Colonic mucosa (tissue), 4 donors: ENCODE data around the gene ZIC5. TPM values are rescaled to one million over a fixed set of nuclear protein-coding genes. Genes with fewer than 3 reads are reported as not detected.

ENCODE experiments used
- DNase-seq: peaks from one replicate; pipeline ENCODE4 v3.0.0-alpha.2; 2020
- H3K27ac ChIP-seq: fragments of 200-600 bp; one replicate; pipeline ENCODE4 v1.8.0; 2021
- H3K27me3 ChIP-seq: fragments of 200-600 bp; one replicate; pipeline ENCODE4 v1.8.0; 2021
- H3K36me3 ChIP-seq: fragments of 200-600 bp; one replicate; pipeline ENCODE4 v1.8.0; 2021
- H3K4me1 ChIP-seq: fragments of 200-600 bp; one replicate; pipeline ENCODE4 v1.8.0; 2021; ENCODE audit warnings: mild to moderate bottlenecking
- H3K4me3 ChIP-seq: fragments of 200-600 bp; one replicate; pipeline ENCODE4 v1.8.0; 2021
- H3K9ac ChIP-seq, 2 donors: one replicate each; pipeline ENCODE4 v1.7.0; 2013; ENCODE audit warnings: control low read depth in 2 of 2, low read depth in 2 of 2, low read length in 2 of 2
- H3K9me3 ChIP-seq: fragments of 200-600 bp; one replicate; pipeline ENCODE4 v1.8.0; 2021
- intact Hi-C: fragments of 100-400 bp; cut with DNase I; formaldehyde crosslinking; loops from one replicate; pipeline ENCODE4 v1.14.1; 2022
- total RNA-seq, 2 donors: library from RNA; stranded (reverse); fragmentation: NEBNext Ultra II Directional in 1 of 2; extraction: Animal tissue kit (Norgen Biotek cat#: 25700) in 1 of 2; gene quantifications; one replicate each; pipeline ENCODE4 v1.2.1, GENCODE V29; 2021
- TF ChIP-seq, protein P1 (sequence below): fragments of 200-600 bp; IDR thresholded peaks from one replicate; pipeline ENCODE4 v1.8.0; 2022; ENCODE audit warnings: antibody characterized with exemption, mild to moderate bottlenecking
- donor health status: healthy.
- donor health status: DM: no; HTN: no; CAD: no.
- donor health status: DM: no; HTN: no; CAD: no.

ZIC5 gene
- total RNA-seq, 2 donors from 2014 or later = 0.10 TPM; not detected in 1

DNA sequence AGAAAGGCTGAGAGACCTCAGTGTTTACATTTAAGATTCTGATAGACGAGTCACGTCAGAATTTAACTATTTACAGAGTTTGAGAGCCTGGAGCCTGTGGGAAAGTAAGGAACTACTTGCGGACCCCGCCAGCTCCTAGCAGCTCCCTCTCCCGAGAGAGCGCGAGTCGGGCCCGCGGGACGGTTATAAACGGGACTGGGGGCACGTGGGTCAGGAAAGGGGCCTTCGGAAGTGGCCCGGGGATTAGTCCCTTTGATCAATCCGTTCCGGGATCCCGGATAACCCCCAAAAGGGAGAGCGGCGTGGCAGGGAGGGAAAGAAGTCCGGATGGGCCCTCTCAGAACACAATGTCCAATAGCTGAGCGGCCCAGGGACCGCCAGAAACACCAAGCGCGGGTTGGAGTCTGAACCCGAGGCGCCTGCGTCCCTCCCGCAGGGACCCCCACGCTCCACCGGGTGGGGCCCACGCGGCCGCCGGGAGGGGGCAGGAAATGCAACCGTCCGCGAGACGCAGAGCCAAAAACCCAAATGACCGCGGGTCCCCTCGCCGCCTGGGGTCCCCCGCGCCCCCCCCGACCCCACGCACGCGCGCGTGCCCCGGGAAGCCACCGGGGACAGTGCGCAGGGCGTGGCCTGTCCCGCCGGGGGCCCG lies 3.6 kb downstream of the ZIC5 start:
- Histone ChIP-seq H3K4me1 (peaks cover 9% of the 10 kb centered on the region), H3K9me3 (no peaks in the 10 kb centered on the region), H3K36me3 (no peaks in the 10 kb centered on the region), H3K27me3 (peaks cover 79% of the 10 kb centered on the region), H3K4me3 (peak overlapping the region; percentile 19), H3K27ac (no peak overlapping the region), H3K9ac (no peak overlapping the region)
- no peak for DNase-seq
- TF ChIP-seq, protein P1, sequence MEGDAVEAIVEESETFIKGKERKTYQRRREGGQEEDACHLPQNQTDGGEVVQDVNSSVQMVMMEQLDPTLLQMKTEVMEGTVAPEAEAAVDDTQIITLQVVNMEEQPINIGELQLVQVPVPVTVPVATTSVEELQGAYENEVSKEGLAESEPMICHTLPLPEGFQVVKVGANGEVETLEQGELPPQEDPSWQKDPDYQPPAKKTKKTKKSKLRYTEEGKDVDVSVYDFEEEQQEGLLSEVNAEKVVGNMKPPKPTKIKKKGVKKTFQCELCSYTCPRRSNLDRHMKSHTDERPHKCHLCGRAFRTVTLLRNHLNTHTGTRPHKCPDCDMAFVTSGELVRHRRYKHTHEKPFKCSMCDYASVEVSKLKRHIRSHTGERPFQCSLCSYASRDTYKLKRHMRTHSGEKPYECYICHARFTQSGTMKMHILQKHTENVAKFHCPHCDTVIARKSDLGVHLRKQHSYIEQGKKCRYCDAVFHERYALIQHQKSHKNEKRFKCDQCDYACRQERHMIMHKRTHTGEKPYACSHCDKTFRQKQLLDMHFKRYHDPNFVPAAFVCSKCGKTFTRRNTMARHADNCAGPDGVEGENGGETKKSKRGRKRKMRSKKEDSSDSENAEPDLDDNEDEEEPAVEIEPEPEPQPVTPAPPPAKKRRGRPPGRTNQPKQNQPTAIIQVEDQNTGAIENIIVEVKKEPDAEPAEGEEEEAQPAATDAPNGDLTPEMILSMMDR = no peak
- intact Hi-C loops = no loop called here

DNA sequence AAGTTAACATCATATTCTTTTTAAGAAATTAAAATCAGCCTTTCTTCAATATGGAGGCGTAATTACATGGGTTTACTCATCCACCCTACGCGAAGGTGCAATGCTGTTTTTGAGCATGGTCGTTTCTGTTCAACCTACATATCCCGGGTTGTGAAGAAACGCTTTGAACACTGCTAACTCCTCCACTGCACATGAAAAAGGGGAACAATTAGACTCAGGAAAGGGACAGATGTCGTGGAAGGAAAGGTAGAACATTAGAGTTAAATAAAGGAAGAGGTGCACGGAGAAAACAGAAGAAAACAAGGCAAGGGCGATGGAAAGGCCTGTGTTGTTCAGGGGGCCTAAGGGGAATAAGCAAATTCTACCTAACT lies 4.1 kb downstream of the ZIC5 start:
- Histone ChIP-seq H3K4me3 (no peak overlapping the region), H3K36me3 (no peaks in the 10 kb centered on the region), H3K9ac (no peak overlapping the region), H3K27ac (no peak overlapping the region), H3K9me3 (no peaks in the 10 kb centered on the region), H3K27me3 (peaks cover 79% of the 10 kb centered on the region), H3K4me1 (peaks cover 9% of the 10 kb centered on the region)
- no peak for DNase-seq
- TF ChIP-seq, protein P1 = no peak
- intact Hi-C loops = no loop called here

DNA sequence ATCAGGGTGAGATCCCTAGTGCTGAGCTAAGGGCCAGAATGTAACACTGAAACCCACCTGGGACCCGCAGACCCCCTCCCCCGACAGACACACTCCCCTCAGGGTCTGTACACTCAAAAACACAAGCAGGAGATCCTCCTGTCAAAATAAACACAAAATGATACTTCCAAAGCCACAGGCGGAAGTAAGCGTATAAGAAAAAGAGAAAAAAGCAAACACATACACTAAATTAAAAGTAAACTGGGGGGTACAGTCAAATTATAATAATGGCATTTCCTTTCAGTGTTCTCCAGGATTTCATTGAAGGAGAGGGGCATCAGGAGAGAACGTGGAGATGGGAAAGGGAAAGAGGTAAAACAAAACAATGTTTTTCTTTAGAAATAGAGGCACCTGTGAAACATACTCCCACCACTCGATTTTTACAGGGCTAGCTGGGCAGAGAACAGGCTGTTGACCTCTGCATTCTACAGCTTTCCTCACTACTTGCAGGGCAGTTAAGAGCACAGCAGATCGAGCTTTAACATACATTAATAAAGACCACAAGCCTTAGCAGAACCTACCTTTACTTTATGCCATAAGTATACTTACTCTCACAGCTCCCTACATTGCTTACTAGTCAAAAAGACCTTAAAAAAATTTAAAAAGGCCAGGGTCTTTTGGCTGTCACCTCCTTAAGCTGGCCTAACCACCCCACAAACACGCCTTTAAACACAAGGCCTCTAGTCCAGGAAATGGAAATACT lies 5.3 kb downstream of the ZIC5 start:
- DNase-seq = no peak
- peaks cover 78% of the 10 kb centered on the region for H3K27me3 ChIP-seq
- TF ChIP-seq, protein P1 = no peak

DNA sequence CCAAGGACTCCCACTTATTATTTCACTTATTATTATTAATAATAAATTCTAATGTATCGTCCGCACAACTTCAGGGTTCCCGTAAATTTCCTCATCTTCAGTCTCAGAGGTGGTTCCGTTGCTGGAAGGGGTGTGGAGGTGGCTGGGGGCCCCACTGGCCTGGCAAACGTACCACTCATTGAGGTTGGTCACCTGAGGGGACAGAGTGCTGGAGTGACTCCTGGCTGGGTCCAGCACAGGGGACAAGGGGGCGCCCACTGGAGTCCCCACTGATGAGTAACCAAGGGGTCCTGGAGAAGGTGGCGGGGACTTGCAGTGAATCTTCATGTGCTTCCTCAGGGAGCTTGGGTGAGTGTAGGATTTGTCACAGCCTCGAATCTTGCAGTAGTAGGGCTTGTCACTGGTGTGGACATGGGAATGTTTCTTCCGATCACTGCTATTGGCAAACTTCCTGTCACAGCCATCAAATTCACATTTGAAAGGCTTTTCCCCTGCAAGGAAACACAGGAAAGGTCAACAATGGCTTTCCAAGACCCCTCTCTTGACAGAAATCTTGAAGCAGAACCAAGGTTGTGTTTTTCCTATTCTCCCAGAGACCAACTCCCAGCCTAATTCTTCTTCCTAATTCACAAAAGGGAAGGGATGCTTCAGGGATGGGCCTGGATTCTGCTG lies 6.1 kb downstream of the ZIC5 start:
- H3K27ac ChIP-seq = no peak overlapping the region
- H3K27me3 ChIP-seq = peaks cover 80% of the 10 kb centered on the region
- H3K36me3 ChIP-seq = no peaks in the 10 kb centered on the region
- intact Hi-C loops = no loop called here
- no peak overlapping the region for H3K4me3 ChIP-seq
- TF ChIP-seq, protein P1 = no peak
- H3K9ac ChIP-seq = no peak overlapping the region
- no peaks in the 10 kb centered on the region for H3K9me3 ChIP-seq
- DNase-seq = no peak
- peaks cover 9% of the 10 kb centered on the region for H3K4me1 ChIP-seq

More for the DNA sequence above, 5.3 kb downstream of the ZIC5 start:
- H3K27ac ChIP-seq = no peak overlapping the region
- H3K9ac ChIP-seq = no peak overlapping the region
- intact Hi-C loops = no loop called here
- H3K4me1 ChIP-seq = peaks cover 9% of the 10 kb centered on the region
- no peaks in the 10 kb centered on the region for H3K9me3 ChIP-seq
- H3K36me3 ChIP-seq = no peaks in the 10 kb centered on the region
- no peak overlapping the region for H3K4me3 ChIP-seq

DNA sequence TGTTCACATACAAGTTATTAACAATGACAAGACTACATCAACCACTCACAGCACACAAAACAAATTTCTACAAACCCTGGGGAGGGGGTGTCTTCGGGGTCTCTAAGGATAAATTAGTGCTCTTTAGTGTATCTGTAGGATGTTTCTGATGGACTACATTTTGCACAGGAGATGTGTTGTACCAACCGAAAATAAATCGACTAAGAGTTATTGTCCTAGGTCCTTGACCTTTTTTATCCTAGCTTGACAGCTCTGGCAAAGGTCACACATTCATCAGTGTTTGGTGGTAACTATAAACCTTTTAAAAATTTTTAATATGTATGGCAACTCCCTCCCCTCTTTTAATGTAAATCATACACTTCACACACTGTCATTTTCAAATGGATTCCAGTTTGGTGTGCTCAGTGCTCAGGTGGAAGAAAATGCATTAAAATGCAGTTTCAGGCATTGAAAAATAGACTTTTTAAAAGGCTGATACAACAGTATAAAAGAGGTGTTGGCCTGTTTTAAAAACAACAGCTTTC lies 7.7 kb downstream of the ZIC5 start:
- TF ChIP-seq, protein P1 = no peak
- Histone ChIP-seq H3K36me3 (no peaks in the 10 kb centered on the region), H3K4me1 (peaks cover 16% of the 10 kb centered on the region), H3K9me3 (no peaks in the 10 kb centered on the region), H3K9ac (no peak overlapping the region), H3K27ac (no peak overlapping the region), H3K4me3 (no peak overlapping the region), H3K27me3 (peaks cover 82% of the 10 kb centered on the region)
- intact Hi-C loops = no loop called here
- DNase-seq = no peak
